H1 (cell line): ENCODE results near the gene SHC1. TPM values are rescaled to one million over a fixed set of nuclear protein-coding genes. Genes with fewer than 3 reads are reported as not detected.
A peak's percentile ranks its signal among the peaks of the same experiment; 100 is the strongest.

Source experiments
- CTCF ChIA-PET: fragments of 300-600 bp; sonication (Branson Sonifier 250); formaldehyde crosslinking; loops from one replicate; lab custom pipeline; 2021; ENCODE audit not compliant: partially characterized antibody; lab: Charles Lee
- POLR2A ChIA-PET: fragments of 300-600 bp; sonication (Branson Sonifier 250); formaldehyde crosslinking; loops from one replicate; lab custom pipeline; 2021; ENCODE audit warnings: inconsistent platforms; ENCODE audit not compliant: partially characterized antibody; lab: Charles Lee
- DNase-seq, 2 experiments: peaks; one replicate each; pipeline versions ENCODE4 v3.0.0 to v3.0.0-alpha.2; 2010 to 2022; ENCODE audit warnings: low spot score in 2 of 2, low read depth in 1 of 2, mixed read lengths in 1 of 2
- FAIRE-seq: peaks from 2 replicates; lab custom pipeline; 2011; peaks lifted over from hg19 to GRCh38; lab: Jason Lieb, UNC
- H2AFZ ChIP-seq: 2 replicates; pipeline ENCODE4 v1.8.1; 2012; ENCODE audit warnings: low read length, inconsistent platforms
- H2AK5ac ChIP-seq: 2 replicates; pipeline ENCODE4 v1.6.1; 2013; ENCODE audit warnings: low read depth, low read length
- H2BK120ac ChIP-seq: replicated peaks from 2 replicates; pipeline ENCODE3; 2013; ENCODE audit warnings: low read depth, low read length, inconsistent platforms
- H2BK12ac ChIP-seq: 2 replicates; pipeline ENCODE4 v1.6.1; 2013; ENCODE audit warnings: low read depth, low read length
- H2BK15ac ChIP-seq: 2 replicates; pipeline ENCODE4 v1.6.1; 2013; ENCODE audit warnings: low read length
- H2BK20ac ChIP-seq: 2 replicates; pipeline ENCODE4 v1.6.1; 2013; ENCODE audit warnings: low read length
- H2BK5ac ChIP-seq: 2 replicates; pipeline ENCODE4 v1.6.1; 2013; ENCODE audit warnings: low read depth, low read length
- H3K14ac ChIP-seq: 2 replicates; pipeline ENCODE4 v1.6.1; 2013; ENCODE audit warnings: inconsistent platforms; ENCODE audit not compliant: insufficient read length
- H3K18ac ChIP-seq: 2 replicates; pipeline ENCODE4 v1.6.1; 2013; ENCODE audit warnings: low read length; ENCODE audit errors: extremely low read depth
- H3K23ac ChIP-seq: 2 replicates; pipeline ENCODE4 v1.6.1; 2013; ENCODE audit warnings: inconsistent platforms; ENCODE audit not compliant: insufficient read length
- H3K23me2 ChIP-seq: 2 replicates; pipeline ENCODE4 v1.6.1; 2013; ENCODE audit warnings: low read depth, low read length
- H3K27ac ChIP-seq: 2 replicates; pipeline ENCODE4 v1.6.1; 2011; ENCODE audit warnings: low read depth, low read length, inconsistent platforms
- H3K27me3 ChIP-seq, 4 experiments: replicated peaks in 1 of 4; 1 replicate in 1 of 4; 2 replicates in 3 of 4; pipeline versions ENCODE4 v1.6.1 to v1.8.1; 2011 to 2013; ENCODE audit warnings: low read length in 3 of 4, mild to moderate bottlenecking in 3 of 4, inconsistent platforms in 2 of 4, mixed read lengths in 2 of 4, moderate library complexity in 1 of 4; ENCODE audit not compliant: control insufficient read depth in 3 of 4, insufficient read depth in 3 of 4; ENCODE audit errors: extremely low read depth in 1 of 4
- H3K36me3 ChIP-seq, 4 experiments: 2 replicates each; pipeline versions ENCODE4 v1.6.1 to v1.8.1; 2011 to 2013; ENCODE audit warnings: mild to moderate bottlenecking in 4 of 4, low read length in 3 of 4, moderate library complexity in 2 of 4, control low read depth in 1 of 4, inconsistent platforms in 1 of 4; ENCODE audit not compliant: insufficient read depth in 4 of 4, control insufficient read depth in 2 of 4
- H3K4ac ChIP-seq: replicated peaks from 2 replicates; pipeline ENCODE3; 2013; ENCODE audit warnings: low read length, low read depth, mixed read lengths, inconsistent platforms; ENCODE audit not compliant: insufficient read length
- H3K4me1 ChIP-seq, 4 experiments: replicated peaks in 1 of 4; 1 replicate in 1 of 4; 2 replicates in 3 of 4; pipeline versions ENCODE4 v1.6.1 to v1.8.1; 2011 to 2013; ENCODE audit warnings: low read length in 3 of 4, inconsistent platforms in 2 of 4, mixed read lengths in 1 of 4; ENCODE audit not compliant: insufficient read depth in 4 of 4, control insufficient read depth in 3 of 4
- H3K4me2 ChIP-seq, 2 experiments: 2 replicates each; pipeline versions ENCODE4 v1.6.1 to v1.8.1; 2011 to 2013; ENCODE audit warnings: low read depth in 2 of 2, low read length in 2 of 2, control low read depth in 1 of 2, inconsistent platforms in 1 of 2, mild to moderate bottlenecking in 1 of 2; ENCODE audit not compliant: insufficient read depth in 1 of 2
- H3K4me3 ChIP-seq, 4 experiments: fragments of 200-600, 300-600 bp in 1 of 4; sonication (generic), shearing (Covaris generic), sonication (Bioruptor Twin) in 1 of 4; 2 replicates each; pipeline versions ENCODE4 v1.5.1 to v1.8.1; 2011 to 2016; ENCODE audit warnings: low read length in 4 of 4, low read depth in 3 of 4, control low read depth in 2 of 4, inconsistent platforms in 2 of 4, mild to moderate bottlenecking in 2 of 4, mixed read lengths in 1 of 4, moderate library complexity in 1 of 4; ENCODE audit not compliant: insufficient read depth in 2 of 4; ENCODE audit errors: extremely low read depth in 1 of 4
- H3K56ac ChIP-seq: replicated peaks from 2 replicates; pipeline ENCODE3; 2013; ENCODE audit warnings: low read depth, mild to moderate bottlenecking, mixed read lengths, low read length, inconsistent platforms; ENCODE audit not compliant: insufficient read length
- H3K79me1 ChIP-seq: 2 replicates; pipeline ENCODE4 v1.6.1; 2013; ENCODE audit warnings: low read depth, low read length, control low read depth
- H3K79me2 ChIP-seq, 2 experiments: 2 replicates each; pipeline versions ENCODE4 v1.6.1 to v1.8.1; 2012 to 2013; ENCODE audit warnings: low read length in 2 of 2, mild to moderate bottlenecking in 2 of 2, inconsistent platforms in 1 of 2; ENCODE audit not compliant: insufficient read depth in 2 of 2, control insufficient read depth in 1 of 2
- H3K9ac ChIP-seq, 4 experiments: replicated peaks in 1 of 4; 1 replicate in 1 of 4; 2 replicates in 3 of 4; pipeline versions ENCODE4 v1.6.1 to v1.8.1; 2011 to 2013; ENCODE audit warnings: low read depth in 3 of 4, low read length in 3 of 4, control low read depth in 2 of 4, mild to moderate bottlenecking in 2 of 4, moderate library complexity in 2 of 4, inconsistent platforms in 1 of 4; ENCODE audit errors: extremely low read depth in 1 of 4
- H3K9me3 ChIP-seq, 2 experiments: 2 replicates each; pipeline versions ENCODE4 v1.6.1 to v1.8.1; 2012 to 2013; ENCODE audit warnings: mild to moderate bottlenecking in 2 of 2, moderate library complexity in 2 of 2, control low read depth in 1 of 2, inconsistent platforms in 1 of 2, low read depth in 1 of 2, low read length in 1 of 2, mixed read lengths in 1 of 2; ENCODE audit not compliant: insufficient read depth in 2 of 2
- H4K20me1 ChIP-seq, 2 experiments: replicated peaks in 1 of 2; 2 replicates each; pipeline versions ENCODE3 to v1.8.1; 2011 to 2013; ENCODE audit warnings: inconsistent platforms in 2 of 2, low read length in 2 of 2, mild to moderate bottlenecking in 1 of 2; ENCODE audit not compliant: insufficient read depth in 2 of 2, control insufficient read depth in 1 of 2
- H4K5ac ChIP-seq: 2 replicates; pipeline ENCODE4 v1.6.1; 2013; ENCODE audit warnings: low read length, low read depth, mixed read lengths, inconsistent platforms; ENCODE audit not compliant: insufficient read length
- H4K8ac ChIP-seq: 2 replicates; pipeline ENCODE4 v1.8.0; 2013; ENCODE audit warnings: mild to moderate bottlenecking, moderate library complexity, low read length, inconsistent platforms; ENCODE audit not compliant: insufficient read depth; ENCODE audit errors: extremely low read depth
- H4K91ac ChIP-seq: replicated peaks from 2 replicates; pipeline ENCODE3; 2013; ENCODE audit warnings: low read length, mixed read lengths, inconsistent platforms; ENCODE audit not compliant: insufficient read length
- BCL11A ChIP-seq, 2 experiments: IDR thresholded peaks; one replicate each; pipeline ENCODE4 v1.6.1; 2011; ENCODE audit warnings: low read depth in 2 of 2, low read length in 2 of 2, mild to moderate bottlenecking in 2 of 2
- CBX8 ChIP-seq: fragments of 300-800, 300-1000 bp; sonication (generic); IDR thresholded peaks from 2 replicates; pipeline ENCODE4 v1.7.1; 2016; ENCODE audit warnings: low read depth, low read length, borderline replicate concordance
- CREB1 ChIP-seq: IDR thresholded peaks from 2 replicates; pipeline ENCODE4 v1.6.1; 2012; ENCODE audit warnings: inconsistent platforms
- HDAC2 ChIP-seq, 2 experiments: fragments of 300-600 bp in 1 of 2; sonication (generic) in 1 of 2; IDR thresholded peaks; 2 replicates each; pipeline ENCODE4 v1.6.1; 2011 to 2012; ENCODE audit warnings: low read depth in 2 of 2, low read length in 2 of 2, mild to moderate bottlenecking in 2 of 2, moderate library complexity in 2 of 2, borderline replicate concordance in 1 of 2, inconsistent platforms in 1 of 2
- HDAC6 ChIP-seq: IDR thresholded peaks from one replicate; pipeline ENCODE4 v1.7.1; 2012; ENCODE audit warnings: low read depth, mild to moderate bottlenecking, inconsistent platforms, low read length, moderate library complexity
- POLR2A ChIP-seq, 2 experiments: IDR thresholded peaks; 1 replicate in 1 of 2; 2 replicates in 1 of 2; pipeline ENCODE4 v1.6.1; 2011; ENCODE audit warnings: low read depth in 2 of 2, low read length in 2 of 2, mild to moderate bottlenecking in 2 of 2; ENCODE audit errors: control extremely low read depth in 1 of 2
- POLR2AphosphoS5 ChIP-seq: IDR thresholded peaks from 2 replicates; pipeline ENCODE4 v1.6.1; 2011; ENCODE audit warnings: low read depth, low read length
- SIX5 ChIP-seq: IDR thresholded peaks from 2 replicates; pipeline ENCODE4 v1.6.1; 2011; ENCODE audit warnings: mild to moderate bottlenecking, low read depth, low read length
- TCF12 ChIP-seq: IDR thresholded peaks from 2 replicates; pipeline ENCODE4 v1.6.1; 2011; ENCODE audit warnings: low read depth, mild to moderate bottlenecking, low read length
- TEAD4 ChIP-seq: IDR thresholded peaks from 2 replicates; pipeline ENCODE4 v1.6.1; 2012; ENCODE audit warnings: low read depth, low read length, inconsistent platforms, mixed read lengths
- YY1 ChIP-seq: IDR thresholded peaks from 2 replicates; pipeline ENCODE4 v1.6.1; 2011; ENCODE audit warnings: low read depth, mild to moderate bottlenecking, low read length
- whole genome bisulfite sequencing, 2 experiments: shearing (Covaris generic) in 1 of 2; methylation state at CpG; one replicate each; pipeline versions ENCODE4 v1.1.6 to v1.1.7; 2013 to 2015; ENCODE audit warnings: low lambda C conversion rate in 2 of 2, mixed read lengths in 2 of 2, inconsistent platforms in 1 of 2, low coverage in 1 of 2, missing lambda C conversion rate in 1 of 2; ENCODE audit not compliant: insufficient replicate concordance in 2 of 2, insufficient coverage in 1 of 2, insufficient read length in 1 of 2; ENCODE audit errors: extremely low coverage in 1 of 2, missing lambda C conversion rate in 1 of 2; 5-methylcytosine and 5-hydroxymethylcytosine counted together
- polyA plus RNA-seq, 7 experiments: library from polyadenylated mRNA; depleted of rRNA in 3 of 7; stranded (reverse) in 5 of 7; unstranded in 2 of 7; fragments of >200 nt in 5 of 7; fragments of 200-250 nt in 2 of 7; gene quantifications; 1 replicate in 5 of 7; 2 replicates in 1 of 7; 4 replicates in 1 of 7; pipeline versions ENCODE4 v1.2.1 to v1.2.3, GENCODE V29; 2011 to 2013; ENCODE audit warnings: missing spikeins in 2 of 7, mixed read lengths in 2 of 7
- total RNA-seq: library from RNA; stranded (reverse); fragmentation: NEBNext Ultra II Directional; extraction: Animal tissue kit (Norgen Biotek cat#: 25700); gene quantifications from 2 replicates; pipeline ENCODE4 v1.2.1, GENCODE V29; 2021

SHC1 gene
- total and polyA plus RNA-seq, 2 of the 8 experiments (the other 6 are each of a cell fraction or from before 2014, with no cell fraction given), result 177 to 212 TPM

DNA sequence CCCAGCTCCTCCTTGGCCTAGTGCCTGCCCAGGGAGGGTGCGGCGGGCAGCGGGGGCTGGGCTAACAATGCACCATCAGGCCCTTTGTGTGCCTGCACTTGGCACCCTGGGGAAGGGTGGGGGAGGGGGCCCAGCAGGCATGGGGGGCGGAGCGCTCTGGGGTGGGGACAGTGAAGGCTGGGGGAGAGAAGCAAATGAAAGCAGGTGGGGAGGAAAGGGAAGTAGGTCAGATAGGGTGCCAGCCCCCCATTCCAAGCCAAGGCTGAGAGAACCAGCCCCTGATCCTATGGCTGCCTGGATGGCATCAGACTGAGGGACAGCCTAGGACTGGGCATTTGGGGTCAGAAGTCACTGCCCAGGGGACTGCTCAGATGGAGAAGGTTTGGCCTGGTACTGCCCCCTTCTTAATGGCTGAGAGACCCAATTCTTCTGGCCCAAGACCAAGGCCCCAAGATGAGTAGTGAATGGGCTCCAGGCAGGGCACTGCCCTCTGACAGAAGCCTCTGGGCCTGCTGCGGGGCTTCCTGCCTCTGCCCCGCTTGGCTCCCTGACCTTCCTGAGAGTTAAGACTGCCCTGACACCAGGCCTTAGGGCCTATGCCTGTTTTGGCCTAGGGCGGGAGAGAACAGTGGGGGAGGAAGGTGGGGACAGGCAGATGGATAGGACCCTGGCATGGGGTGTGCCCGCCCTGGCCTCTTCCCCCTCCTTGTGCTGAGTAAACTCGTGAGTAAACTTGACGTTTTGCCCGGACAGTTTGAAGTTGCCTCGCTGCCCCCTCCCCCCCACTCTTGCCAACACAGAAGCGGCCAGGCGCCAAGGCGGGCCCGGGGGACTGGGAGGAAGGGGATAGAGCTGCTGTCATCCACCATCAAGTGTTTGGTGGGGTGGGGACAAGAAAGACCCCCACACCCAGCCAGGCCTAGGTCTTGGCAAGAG, 34.8 kb upstream of the SHC1 start:
- H2BK120ac ChIP-seq, result no peak overlapping the region
- H3K79me2 ChIP-seq, result peaks cover 0 to 59% of the 10 kb centered on the region in 2 experiments; a peak in 3 of 4 replicates
- H3K14ac ChIP-seq, result no peak overlapping the region
- H3K18ac ChIP-seq, result peak overlapping the region; percentile 40; the same call in 1 of the 2 replicates
- peaks cover 12% of the 10 kb centered on the region; the same call in 1 of the 2 replicates for H3K23me2 ChIP-seq
- no peak overlapping the region for H3K4ac ChIP-seq
- H3K36me3 ChIP-seq, result peaks cover 0 to 2% (median 0%) of the 10 kb centered on the region in 4 experiments; a peak in 2 of 8 replicates
- H2BK15ac ChIP-seq, result peak overlapping the region; percentile 72; the same call in 1 of the 2 replicates
- H3K79me1 ChIP-seq, result peaks cover 17% of the 10 kb centered on the region
- ChIA-PET CTCF (interaction anchor here (1.4 to 18.6 kb wide), 12 partner anchors 7 to 80 kb away, joined by 3 to 354 read pairs (median 16); partner anchors contain the start of genes ADAM15, LENEP, PBXIP1 and ZBTB7B), POLR2A (interaction anchor here (1.6 to 42.8 kb wide), 4 partner anchors 10 to 47 kb away, joined by 4 to 702 read pairs (median 395); partner anchors contain the start of genes CKS1B, FLAD1, PBXIP1 and PYGO2)
- peak overlapping the region; percentile 79 to 93 for H3K4me2 ChIP-seq
- H4K5ac ChIP-seq, result peak overlapping the region; percentile 53
- peak overlapping the region; percentile 97; the same call in 1 of the 2 replicates for H2AK5ac ChIP-seq
- no peak overlapping the region for H3K9ac ChIP-seq
- H2BK20ac ChIP-seq, result 0 out of 2 replicates have a peak overlapping the region, but pooled peaks have one; percentile 80
- no peak for FAIRE-seq
- peak overlapping the region; percentile 99; the same call in 1 of the 2 replicates for H2BK5ac ChIP-seq
- H4K20me1 ChIP-seq, result peaks cover 0 to 17% of the 10 kb centered on the region in 2 experiments
- peaks cover 6 to 40% (median 23%) of the 10 kb centered on the region in 4 experiments for H3K4me1 ChIP-seq
- no peak overlapping the region for H3K56ac ChIP-seq
- peak overlapping the region; percentile 63 for H4K91ac ChIP-seq
- H4K8ac ChIP-seq, result peak overlapping the region; percentile 53; the same call in 1 of the 2 replicates
- H2BK12ac ChIP-seq, result peak overlapping the region; percentile 100; the same call in 1 of the 2 replicates
- H3K9me3 ChIP-seq, result no peaks in the 10 kb centered on the region
- no peak overlapping the region for H3K23ac ChIP-seq
- peak overlapping the region in 3 of 4 experiments; percentile 2 to 99 (median 45); a peak in 3 of 8 replicates for H3K4me3 ChIP-seq
- H2AFZ ChIP-seq, result no peak overlapping the region
- H3K27me3 ChIP-seq, result no peaks in the 10 kb centered on the region
- H3K27ac ChIP-seq, result no peak overlapping the region
- 84% methylated on average over 12 of the region's 17 CpGs; no CpG with 5 or more reads in 1 of the 2 experiments for WGBS, 2 experiments
- DNase-seq, result no peak
- TF ChIP-seq SIX5 (no peak), CREB1 (no peak), TEAD4 (no peak), HDAC6 (no peak), CBX8 (no peak), BCL11A (IDR thresholded peaks at IDR 0.05; ENCODE audit: low read depth in 2 of 2, low read length in 2 of 2) (no peak), YY1 (no peak), TCF12 (no peak), HDAC2 (IDR thresholded peaks at IDR 0.05; ENCODE audit: borderline replicate concordance in 1 of 2, low read depth in 2 of 2, low read length in 2 of 2) (no peak), POLR2A (IDR thresholded peaks at IDR 0.05; ENCODE audit: control extremely low read depth in 1 of 2, low read depth in 2 of 2, low read length in 2 of 2) (no peak), POLR2AphosphoS5 (no peak)
